Endothelial cell of umbilical vein (primary cell): Measurements from ENCODE around the gene CETN3. TPM values are rescaled to one million over a fixed set of nuclear protein-coding genes. Genes with fewer than 3 reads are reported as not detected.

Experiments used
- BruUV-seq: library from RNA; stranded (reverse); fragments of 400-500 nt; replicated peaks from 2 replicates; lab custom pipeline; 2021; lab: Mats Ljungman, UMichigan
- CTCF ChIA-PET: fragments of 300-600, 350-600 bp; sonication (Branson Sonifier 250); formaldehyde crosslinking; loops from one replicate; lab custom pipeline; 2021; ENCODE audit warnings: antibody characterized with exemption, inconsistent platforms; lab: Charles Lee
- POLR2A ChIA-PET: fragments of 300-600, 350-600 bp; sonication (Branson Sonifier 250); formaldehyde crosslinking; loops from one replicate; lab custom pipeline; 2021; ENCODE audit warnings: antibody characterized with exemption, inconsistent platforms; lab: Charles Lee
- DNase-seq: peaks from one replicate; pipeline ENCODE4 v3.0.0-alpha.2; 2011; ENCODE audit warnings: low read depth, low spot score
- FAIRE-seq: peaks from 2 replicates; lab custom pipeline; 2011; peaks lifted over from hg19 to GRCh38; lab: Jason Lieb, UNC
- H2AFZ ChIP-seq: 2 replicates; pipeline ENCODE4 v1.6.0; 2012; ENCODE audit warnings: low read depth, low read length, control low read depth, inconsistent platforms
- H3K27ac ChIP-seq: 2 replicates; pipeline ENCODE4 v1.5.1; 2011; ENCODE audit warnings: low read depth, mild to moderate bottlenecking, control low read depth, low read length, moderate library complexity; ENCODE audit not compliant: insufficient read depth
- H3K27me3 ChIP-seq, 2 experiments: 2 replicates each; pipeline versions ENCODE4 v1.6.0 to v1.6.1; 2011; ENCODE audit warnings: low read length in 2 of 2, mixed read lengths in 1 of 2; ENCODE audit not compliant: control insufficient read depth in 2 of 2, insufficient read depth in 2 of 2
- H3K36me3 ChIP-seq, 2 experiments: 2 replicates in 1 of 2; 3 replicates in 1 of 2; pipeline ENCODE4 v1.5.1; 2011; ENCODE audit warnings: low read length in 2 of 2, mild to moderate bottlenecking in 1 of 2, moderate library complexity in 1 of 2; ENCODE audit not compliant: control insufficient read depth in 2 of 2, insufficient read depth in 2 of 2; ENCODE audit errors: extremely low read depth in 1 of 2
- H3K4me1 ChIP-seq: 3 replicates; pipeline ENCODE4 v1.5.1; 2011; ENCODE audit warnings: mild to moderate bottlenecking, low read length; ENCODE audit not compliant: control insufficient read depth, insufficient read depth; ENCODE audit errors: extremely low read depth
- H3K4me2 ChIP-seq: 2 replicates; pipeline ENCODE4 v1.6.1; 2011; ENCODE audit warnings: low read length, control low read depth, mixed read lengths; ENCODE audit not compliant: insufficient read depth
- H3K4me3 ChIP-seq, 3 experiments: fragments of 200-600 bp in 1 of 3; sonication (generic), shearing (Covaris generic) in 1 of 3; replicated peaks in 1 of 3; 2 replicates each; pipeline ENCODE4 v1.5.1; 2011 to 2016; ENCODE audit warnings: control low read depth in 3 of 3, low read length in 3 of 3, mild to moderate bottlenecking in 2 of 3, inconsistent platforms in 1 of 3, low read depth in 1 of 3, moderate library complexity in 1 of 3; ENCODE audit not compliant: insufficient read depth in 1 of 3
- H3K79me2 ChIP-seq: 2 replicates; pipeline ENCODE4 v1.6.0; 2012; ENCODE audit warnings: low read length, inconsistent platforms; ENCODE audit not compliant: control insufficient read depth, insufficient read depth
- H3K9ac ChIP-seq: replicated peaks from 2 replicates; pipeline ENCODE3; 2011; ENCODE audit warnings: low read length, control low read depth; ENCODE audit not compliant: insufficient read depth; ENCODE audit errors: extremely low read depth
- H3K9me1 ChIP-seq: replicated peaks from 3 replicates; pipeline ENCODE4 v1.6.0; 2011; ENCODE audit warnings: mild to moderate bottlenecking, low read length; ENCODE audit not compliant: control insufficient read depth, insufficient read depth; ENCODE audit errors: extremely low read depth
- H3K9me3 ChIP-seq: replicated peaks from 2 replicates; pipeline ENCODE4 v1.5.1; 2012; ENCODE audit warnings: low read length, inconsistent platforms; ENCODE audit not compliant: control insufficient read depth, insufficient read depth
- H4K20me1 ChIP-seq: replicated peaks from 2 replicates; pipeline ENCODE3; 2011; ENCODE audit warnings: mild to moderate bottlenecking, low read length; ENCODE audit not compliant: control insufficient read depth, insufficient read depth; ENCODE audit errors: extremely low read depth
- CTCF ChIP-seq, 2 donors: IDR thresholded peaks; 1 replicate in 1 of 2; 2 replicates in 1 of 2; pipeline ENCODE4 v1.5.1; 2011; ENCODE audit warnings: low read length in 2 of 2, mild to moderate bottlenecking in 2 of 2, moderate library complexity in 2 of 2, control low read depth in 1 of 2, inconsistent platforms in 1 of 2, low read depth in 1 of 2; ENCODE audit not compliant: insufficient read depth in 1 of 2; ENCODE audit errors: extremely low read depth in 1 of 2
- EZH2 ChIP-seq: IDR thresholded peaks from 2 replicates; pipeline ENCODE4 v1.6.1; 2012; ENCODE audit warnings: borderline replicate concordance, low read depth, mild to moderate bottlenecking, moderate library complexity, low read length, inconsistent platforms; ENCODE audit not compliant: severe bottlenecking
- FOS ChIP-seq: IDR thresholded peaks from 2 replicates; pipeline ENCODE4 v1.6.1; 2011; ENCODE audit warnings: mild to moderate bottlenecking, low read length, moderate library complexity, borderline replicate concordance; ENCODE audit not compliant: insufficient read depth
- GATA2 ChIP-seq: IDR thresholded peaks from 2 replicates; pipeline ENCODE4 v1.7.0; 2011; ENCODE audit warnings: low read depth, mild to moderate bottlenecking, moderate library complexity, mixed read lengths, low read length; ENCODE audit not compliant: insufficient read length, insufficient read depth
- JUN ChIP-seq: IDR thresholded peaks from 2 replicates; pipeline ENCODE4 v1.6.1; 2011; ENCODE audit warnings: borderline replicate concordance, low read depth; ENCODE audit not compliant: insufficient read length, insufficient read depth
- MAX ChIP-seq: IDR thresholded peaks from 2 replicates; pipeline ENCODE4 v1.6.1; 2011; ENCODE audit not compliant: insufficient read depth, insufficient read length
- MYC ChIP-seq: IDR thresholded peaks from one replicate; pipeline ENCODE4 v1.6.1; 2011; ENCODE audit warnings: mild to moderate bottlenecking, low read depth, low read length
- dilution Hi-C: fragments of 300-500 bp; cut with MboI; formaldehyde crosslinking; loops from one replicate; pipeline ENCODE4 v1.15.0; 2019; ENCODE audit warnings: low sequenced_read_pairs; ENCODE audit not compliant: extremely low pct_ligation_motif_present
- intact Hi-C: fragments of 100-400 bp; cut with micrococcal nuclease; formaldehyde crosslinking; loops from one replicate; pipeline ENCODE4 v1.10.0; 2022
- polyA plus RNA-seq, 4 experiments: library from polyadenylated mRNA; depleted of rRNA in 3 of 4; stranded (reverse) in 3 of 4; unstranded in 1 of 4; fragments of >200 nt; gene quantifications; 2 replicates each; pipeline versions ENCODE4 v1.2.1 to v1.2.3, GENCODE V29; 2011 to 2012; ENCODE audit warnings: missing spikeins in 1 of 4
- total RNA-seq: library from RNA; stranded (reverse); gene quantifications from 2 replicates; pipeline ENCODE4 v1.2.3, GENCODE V29; 2021

Gene CETN3
- total and polyA plus RNA-seq, 2 donors (not counting 3 experiments of a cell fraction or from before 2014, with no cell fraction given) = 2.2 to 17.3 TPM

GRCh38 chr5:90351101-90351500 is 58.5 kb downstream of the CETN3 start:
- ChIA-PET POLR2A (no interaction called here), CTCF (no interaction called here)
- no peak overlapping the region for H3K27ac ChIP-seq
- no peaks in the 10 kb centered on the region for H3K9me3 ChIP-seq
- intact Hi-C loops (no loop called here), dilution Hi-C loops (no loop called here)
- peaks cover 0 to 2% of the 10 kb centered on the region in 2 experiments for H3K27me3 ChIP-seq
- H4K20me1 ChIP-seq = no peaks in the 10 kb centered on the region
- no peaks in the 10 kb centered on the region for H3K79me2 ChIP-seq
- H3K4me2 ChIP-seq = no peak overlapping the region
- no peaks in the 10 kb centered on the region for H3K36me3 ChIP-seq
- BruUV-seq = no TSS peak
- H2AFZ ChIP-seq = no peak overlapping the region
- FAIRE-seq (no peak), DNase-seq (no peak)
- H3K4me1 ChIP-seq = no peaks in the 10 kb centered on the region
- no peaks in the 10 kb centered on the region for H3K9me1 ChIP-seq
- H3K9ac ChIP-seq = no peak overlapping the region
- TF ChIP-seq MYC (no peak), FOS (no peak)
- no peak overlapping the region for H3K4me3 ChIP-seq

GRCh38 chr5:90347462-90347861 is 62.1 kb downstream of the CETN3 start:
- Histone ChIP-seq H3K9ac (no peak overlapping the region), H3K27ac (no peak overlapping the region), H3K79me2 (no peaks in the 10 kb centered on the region), H4K20me1 (no peaks in the 10 kb centered on the region), H3K9me1 (no peaks in the 10 kb centered on the region), H3K36me3 (no peaks in the 10 kb centered on the region), H3K4me1 (no peaks in the 10 kb centered on the region), H3K4me3 (no peak overlapping the region), H3K4me2 (no peak overlapping the region), H2AFZ (no peak overlapping the region), H3K9me3 (no peaks in the 10 kb centered on the region), H3K27me3 (peaks cover 0 to 2% of the 10 kb centered on the region in 2 experiments)
- ChIA-PET POLR2A (no interaction called here), CTCF (no interaction called here)
- FAIRE-seq (no peak), DNase-seq (no peak)
- TF ChIP-seq MAX (no peak), EZH2 (no peak), GATA2 (no peak), JUN (no peak), CTCF (IDR thresholded peaks at IDR 0.05; ENCODE audit: extremely low read depth in 1 of 2, insufficient read depth in 1 of 2, low read depth in 1 of 2, low read length in 2 of 2) (no peak), FOS (no peak)
- no TSS peak for BruUV-seq
- dilution Hi-C loops = no loop called here
- intact Hi-C loops = no loop called here
